Daoy (cell line): ENCODE measurements around the gene CAPS2. TPM values are rescaled to one million over a fixed set of nuclear protein-coding genes. Genes with fewer than 3 reads are reported as not detected.

ENCODE experiments used
- DNase-seq: peaks from one replicate; pipeline ENCODE4 v3.0.0-alpha.2; 2015; ENCODE audit warnings: low read depth
- total RNA-seq: library from RNA; depleted of rRNA; stranded (reverse); fragments of >200 nt; shearing (Covaris generic); gene quantifications from 2 replicates; pipeline ENCODE4 v1.2.3, GENCODE V29; 2014; rRNA removed

The CAPS2 gene
- total RNA-seq, 1 experiment from 2014 or later: 3.5 TPM

DNA sequence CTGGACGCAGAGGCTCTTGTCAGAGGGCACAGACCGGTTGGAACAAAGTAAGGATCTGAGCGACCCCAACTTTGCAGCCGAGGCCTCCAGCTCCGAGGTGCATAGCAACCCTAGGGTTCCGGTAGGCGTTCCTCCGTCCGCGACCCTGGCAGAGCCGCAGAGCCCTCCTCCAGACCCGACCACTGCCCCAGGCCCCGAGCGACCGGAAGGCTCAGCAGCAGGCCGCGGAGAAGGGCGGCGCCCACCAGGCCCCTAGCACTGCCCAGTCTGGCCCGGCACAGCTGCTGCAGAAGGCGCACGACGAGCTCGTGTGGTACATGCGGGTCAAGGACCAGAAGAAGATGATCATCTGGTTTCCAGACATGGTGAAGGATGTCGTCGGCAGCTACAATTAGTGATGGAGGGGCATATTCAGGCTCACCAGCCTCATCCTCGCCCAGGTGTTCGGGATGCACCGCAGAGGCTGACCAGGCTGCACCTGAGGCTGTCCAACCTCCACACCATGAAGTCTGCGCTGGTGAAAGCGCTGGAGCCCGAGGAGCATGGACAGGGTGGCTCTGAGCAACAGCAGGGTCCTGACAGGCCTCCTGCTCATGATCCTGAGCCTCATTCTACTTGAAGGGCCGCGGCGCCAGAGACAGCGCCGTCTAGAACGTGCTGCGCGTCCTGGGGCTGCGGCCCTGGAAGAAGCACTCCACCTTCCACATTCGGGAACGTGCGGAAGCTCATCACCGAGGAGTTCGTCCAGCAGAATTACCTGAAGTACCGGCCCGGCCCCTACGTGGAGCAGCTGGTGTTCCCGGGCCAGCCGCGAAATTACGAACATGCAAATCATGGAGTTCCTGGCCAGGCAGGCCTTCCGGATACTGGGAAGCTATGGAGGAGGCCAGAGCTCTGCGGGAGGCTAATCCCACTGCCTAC is 24.5 kb downstream of the CAPS2 start:
- DNase-seq: no peak

DNA sequence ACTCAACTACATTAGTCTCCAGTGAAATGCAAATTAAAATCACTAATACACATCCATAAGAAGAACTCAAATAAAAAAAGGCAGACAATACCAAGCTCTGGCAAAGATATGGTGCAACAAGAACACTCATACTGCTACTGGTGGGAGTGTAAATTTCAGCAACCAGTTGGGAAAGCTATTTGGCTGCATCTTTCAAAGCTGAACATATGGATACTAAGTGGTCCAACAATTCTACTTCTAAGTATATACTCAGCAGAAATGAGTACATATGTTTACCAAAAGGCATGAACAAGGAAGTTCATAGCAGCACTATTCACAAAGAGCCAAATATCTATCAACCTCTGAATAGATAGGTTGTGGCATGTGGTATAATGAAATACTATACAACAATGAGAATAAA is 27.3 kb downstream of the CAPS2 start:
- no peak for DNase-seq

DNA sequence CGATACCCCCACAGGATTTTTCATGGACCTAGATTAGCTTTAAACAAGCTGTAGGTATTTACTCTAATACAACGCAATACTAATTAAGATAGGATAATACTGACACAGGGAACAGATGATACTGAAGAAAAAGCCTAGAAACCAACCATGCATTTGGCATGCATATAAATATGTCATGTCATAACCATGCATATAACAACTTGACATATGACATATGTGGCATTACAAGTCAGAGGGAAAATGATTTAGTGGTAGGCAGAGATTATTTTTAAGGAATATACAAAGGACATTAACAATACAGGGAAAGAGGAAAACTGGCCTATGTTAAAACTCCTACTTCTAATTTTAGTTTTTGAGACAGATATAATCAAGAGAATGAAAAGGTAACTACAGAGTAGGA is 27.9 kb downstream of the CAPS2 start:
- no peak for DNase-seq

DNA sequence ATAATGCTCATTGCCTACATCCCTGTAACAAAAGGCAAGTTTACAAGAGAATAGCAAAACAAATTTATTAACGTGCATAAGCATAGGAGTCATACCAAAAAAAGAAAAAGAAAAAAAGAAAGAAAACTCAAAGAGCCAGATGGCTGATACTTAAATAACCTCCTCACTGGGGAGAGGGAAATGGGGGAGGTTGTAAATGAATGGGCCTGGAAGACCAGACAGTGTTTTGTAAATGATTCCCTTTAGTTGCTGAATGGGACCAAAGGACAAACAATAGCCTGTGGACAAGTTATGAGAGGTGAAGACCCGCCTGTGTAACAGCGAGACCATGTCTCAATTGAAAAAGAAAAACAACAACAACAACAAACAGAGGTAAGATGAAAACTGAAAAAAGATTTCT is 35.3 kb downstream of the CAPS2 start:
- no peak for DNase-seq

DNA sequence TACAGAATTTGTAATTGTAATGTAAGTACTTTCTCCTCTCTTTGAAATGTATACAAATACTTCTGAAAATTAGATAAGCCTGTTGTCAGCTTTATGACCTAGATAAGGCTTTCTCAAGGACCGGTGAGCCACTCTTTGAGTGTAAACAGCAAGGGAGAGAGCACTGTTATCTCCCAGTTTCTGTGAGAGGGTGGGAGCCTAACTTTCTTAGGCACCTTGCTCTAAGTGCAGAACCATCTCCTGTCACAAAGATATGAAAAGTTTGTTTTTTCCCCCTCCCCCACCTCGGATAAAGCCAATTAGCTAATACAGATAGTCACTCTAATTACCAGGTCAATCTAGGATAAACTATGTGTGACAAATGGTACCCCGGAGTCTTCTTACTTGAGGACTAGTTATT is 35.8 kb downstream of the CAPS2 start:
- DNase-seq: no peak

DNA sequence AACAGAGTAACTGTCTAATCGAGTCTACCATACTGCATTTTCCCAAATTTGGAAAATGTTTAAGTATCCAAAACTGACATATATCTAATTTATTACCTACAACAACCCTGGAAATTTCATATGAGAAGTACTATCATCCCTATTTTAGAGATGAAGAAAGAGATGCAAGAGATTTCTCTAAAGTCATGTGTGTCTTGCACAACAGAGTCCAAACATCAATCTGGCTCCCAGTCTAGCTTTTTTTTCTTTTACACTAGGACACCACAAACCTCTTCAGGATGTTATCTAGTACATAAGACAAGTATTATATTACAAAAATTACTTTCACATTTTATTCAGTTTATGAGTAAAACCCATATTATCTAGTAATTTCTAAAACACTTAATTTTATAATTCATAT is 39.1 kb downstream of the CAPS2 start:
- no peak for DNase-seq

DNA sequence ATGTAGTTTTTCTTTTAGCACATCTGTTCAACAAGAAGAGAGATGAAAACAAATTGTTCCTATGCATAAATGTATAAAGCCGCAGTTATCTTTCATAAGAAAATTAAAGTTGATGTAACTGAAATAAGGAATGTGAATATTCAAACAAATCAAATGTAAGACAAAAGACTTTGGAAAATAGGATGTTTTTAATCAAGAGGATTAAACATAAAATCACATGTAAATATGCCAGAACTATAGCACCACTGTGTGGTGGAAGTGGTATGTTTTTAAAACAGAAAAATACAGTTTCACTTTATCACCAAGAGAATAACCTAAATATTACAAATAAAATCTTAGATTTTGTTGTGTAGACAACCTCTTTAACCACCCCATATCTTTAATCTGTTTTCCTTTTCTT is 40.4 kb downstream of the CAPS2 start:
- DNase-seq: no peak

DNA sequence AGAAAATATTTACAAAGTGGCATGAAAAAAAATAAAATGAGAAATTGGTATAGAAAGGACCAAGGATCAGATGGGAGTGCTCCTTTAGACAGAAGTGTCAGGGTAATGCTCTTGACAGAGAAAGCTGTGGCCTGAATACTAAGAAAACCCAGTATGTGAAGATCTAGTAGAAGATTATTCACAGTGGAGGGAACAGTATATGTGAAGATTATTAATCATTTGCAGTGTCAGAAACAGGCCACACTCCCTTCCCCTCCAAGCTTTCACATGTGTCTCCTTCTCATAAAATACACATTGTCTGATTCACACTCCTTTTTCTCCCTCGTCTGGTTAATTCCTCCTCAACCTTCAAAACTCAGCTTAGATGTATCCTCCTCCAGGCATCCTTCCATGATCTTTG is 41.3 kb downstream of the CAPS2 start:
- DNase-seq: no peak

DNA sequence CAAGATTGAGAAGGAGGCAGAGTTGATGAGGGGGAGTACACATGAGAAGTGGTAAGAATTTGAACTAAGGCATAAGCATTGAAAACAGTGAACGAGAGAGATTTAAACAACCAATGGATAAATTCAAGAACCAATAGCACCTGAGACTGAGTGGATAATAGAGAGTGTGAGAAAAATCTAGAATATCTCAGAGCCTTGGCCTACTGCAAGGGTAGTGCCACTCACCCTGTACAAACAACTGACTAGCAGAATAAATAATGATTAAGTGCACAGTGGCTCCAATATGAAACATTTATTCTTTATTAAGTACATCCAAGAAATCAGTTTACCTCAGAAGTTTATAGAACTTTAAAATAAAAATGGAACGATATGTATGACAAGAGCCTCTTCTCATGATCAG is 54.4 kb downstream of the CAPS2 start:
- no peak for DNase-seq

DNA sequence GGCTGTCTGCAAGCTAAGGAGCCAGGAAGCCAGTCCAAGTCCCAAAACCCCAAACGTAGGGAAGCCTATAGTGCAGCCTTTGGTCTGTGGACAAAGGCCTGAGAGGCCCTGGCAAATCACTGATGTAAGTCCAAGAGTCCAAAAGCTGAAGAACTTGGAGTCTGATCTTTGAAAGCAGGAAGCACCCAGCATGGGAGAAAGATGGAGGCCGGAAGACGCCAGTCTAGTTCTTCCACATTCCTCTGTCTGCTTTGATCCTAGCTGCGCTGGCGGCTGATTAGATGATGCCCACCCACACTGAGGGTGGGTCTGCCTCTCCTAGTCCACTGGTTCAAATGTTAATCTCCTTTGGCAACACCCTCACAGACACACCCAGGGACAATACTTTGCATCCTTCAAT is 58.5 kb downstream of the CAPS2 start:
- DNase-seq: no peak

DNA sequence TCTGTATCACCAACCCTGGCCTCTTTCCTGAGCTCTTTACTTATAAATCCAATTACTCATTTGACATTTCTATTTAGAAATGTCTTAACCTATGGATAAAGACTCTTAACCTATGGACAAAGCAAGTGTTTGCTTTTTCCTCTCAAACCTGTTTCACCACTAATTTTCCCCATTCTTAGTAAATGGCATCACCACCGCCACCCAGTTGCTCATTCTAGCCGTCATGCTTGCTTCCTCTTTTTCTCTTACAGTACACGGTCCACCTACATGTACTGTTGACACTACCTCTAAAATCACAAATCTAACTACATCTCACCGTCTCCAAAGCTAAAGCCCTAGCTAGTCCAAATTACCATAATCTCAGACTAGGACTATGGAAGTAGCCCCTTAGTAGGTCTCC is 60.0 kb downstream of the CAPS2 start:
- DNase-seq: no peak

DNA sequence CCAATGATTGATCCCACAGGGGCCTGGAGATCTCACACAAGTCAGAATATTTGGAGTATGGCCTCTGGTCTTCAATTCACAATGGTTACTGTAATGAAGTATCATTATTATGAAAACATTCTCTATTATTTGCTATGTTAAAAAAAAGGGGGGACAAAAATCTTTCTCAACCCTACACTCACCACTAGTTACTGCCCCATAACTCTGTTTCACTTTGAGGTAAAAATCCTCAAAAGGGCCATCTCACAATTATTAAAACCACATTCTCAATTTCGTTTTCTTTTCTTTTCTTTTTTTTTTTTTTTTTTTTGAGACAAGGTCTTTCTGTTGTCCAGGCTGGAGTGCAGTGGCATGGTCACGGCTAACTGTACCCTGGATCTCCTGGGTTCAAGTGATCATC is 60.9 kb downstream of the CAPS2 start:
- DNase-seq: no peak

DNA sequence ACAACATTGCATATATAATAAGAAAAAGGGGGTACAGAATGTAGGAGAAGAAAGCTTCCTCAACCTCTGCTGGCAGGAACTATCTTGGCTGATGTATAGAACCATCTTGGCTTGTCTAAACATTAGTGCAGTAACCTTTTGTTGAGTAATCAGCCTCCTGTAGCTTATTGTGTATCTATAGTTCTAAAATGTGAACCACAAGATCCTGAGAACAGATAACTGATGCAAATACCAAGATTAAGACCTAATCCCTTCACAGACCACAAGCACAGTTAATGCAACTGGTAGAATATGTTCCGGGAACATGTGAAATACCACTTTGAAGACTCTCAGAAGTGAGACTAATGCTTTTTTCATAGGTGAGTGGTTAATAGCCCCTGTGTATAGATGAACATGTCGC is 69.8 kb downstream of the CAPS2 start:
- peak; percentile 1 for DNase-seq

DNA sequence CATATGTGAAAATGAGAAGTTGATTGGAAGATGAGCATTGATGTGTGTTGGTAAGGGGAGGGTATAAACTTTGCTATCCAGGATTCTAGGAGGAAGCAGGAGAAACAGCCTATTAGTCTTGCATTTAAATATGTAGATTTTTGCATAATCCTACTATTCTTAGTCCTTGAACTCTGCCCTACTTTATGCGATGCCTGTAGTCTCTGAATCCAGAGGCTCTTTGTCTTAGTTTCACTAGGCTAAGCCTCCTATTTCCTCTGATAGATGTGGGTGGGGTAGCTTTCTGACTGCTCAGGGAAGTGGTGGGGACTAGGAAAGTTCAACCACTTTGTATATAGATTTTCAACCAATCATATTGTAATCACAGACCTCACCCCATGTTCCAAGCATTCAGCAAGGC is 71.0 kb downstream of the CAPS2 start:
- DNase-seq: no peak

DNA sequence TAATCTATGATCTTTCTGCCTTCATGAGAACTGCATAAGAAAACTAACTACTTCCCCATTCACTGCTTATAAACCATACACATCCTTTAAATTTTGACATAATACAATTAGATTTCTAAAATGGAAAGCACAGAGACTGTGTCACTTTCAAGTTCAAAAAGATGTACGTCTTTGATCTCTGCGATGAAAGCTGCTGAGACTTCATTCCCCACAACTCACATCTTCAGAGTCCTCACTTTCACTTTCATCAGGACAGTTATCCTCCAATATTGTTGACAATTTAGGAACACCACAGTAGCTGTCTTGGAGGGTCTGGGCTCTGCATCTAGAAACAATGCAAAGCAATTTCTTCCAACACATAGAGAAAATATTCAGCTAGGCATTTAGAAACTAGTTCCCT is 72.6 kb downstream of the CAPS2 start:
- no peak for DNase-seq

DNA sequence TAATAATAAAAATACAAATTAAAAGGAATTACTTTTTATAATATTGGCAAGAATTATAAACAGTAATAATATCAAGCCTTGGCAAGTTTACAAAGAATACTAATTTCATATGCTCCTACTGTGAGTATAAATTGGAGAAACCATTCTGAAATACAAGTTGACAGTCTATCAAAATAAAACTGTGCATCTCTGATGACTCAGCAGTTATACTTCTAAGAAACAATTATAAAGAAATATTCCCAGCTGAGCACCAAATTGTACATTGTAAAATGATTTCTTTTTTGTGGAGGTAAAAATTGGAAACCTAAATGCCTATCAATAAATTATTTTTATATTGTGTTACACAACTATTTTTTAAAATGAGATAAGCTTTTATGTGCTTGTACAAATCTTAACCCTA is 85.0 kb downstream of the CAPS2 start:
- DNase-seq: no peak

DNA sequence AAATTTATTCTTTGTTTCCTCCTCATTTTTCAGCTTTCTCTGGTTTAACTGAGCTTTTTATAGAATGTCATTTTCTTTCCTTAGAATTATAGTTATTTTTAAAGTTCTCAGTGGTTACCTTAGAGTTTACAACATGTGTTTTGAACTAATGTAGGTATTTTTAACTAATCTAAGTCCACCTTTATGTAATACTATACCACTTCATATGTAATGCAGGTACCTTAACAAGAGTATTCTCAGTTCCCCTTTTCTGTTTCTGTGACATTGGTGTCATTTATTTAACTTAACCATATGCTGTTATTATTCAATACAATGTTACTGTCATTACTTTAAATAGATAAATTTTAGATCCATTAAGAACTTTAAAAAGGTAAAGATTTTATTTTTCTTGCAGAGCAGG is 90.1 kb downstream of the CAPS2 start:
- DNase-seq: no peak

DNA sequence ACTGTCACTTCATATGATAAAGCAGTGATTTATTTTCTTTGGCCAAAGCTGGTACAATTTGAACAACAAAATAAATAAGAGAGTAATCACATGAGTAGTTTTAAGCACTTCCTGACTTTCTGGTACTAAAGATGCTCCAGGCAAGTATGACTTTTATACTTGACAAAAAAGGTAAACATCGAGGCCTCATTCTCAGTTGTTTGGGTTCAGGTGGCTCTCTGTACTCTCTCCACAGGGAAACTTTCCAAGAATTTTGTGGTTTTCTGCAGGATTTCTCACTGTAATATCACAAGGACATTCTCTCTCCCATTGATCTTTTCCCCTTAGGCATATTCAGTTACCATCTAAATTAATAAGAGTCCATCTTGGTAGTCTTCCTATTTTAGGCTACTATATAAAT is 93.9 kb downstream of the CAPS2 start:
- peak; percentile 7 for DNase-seq

DNA sequence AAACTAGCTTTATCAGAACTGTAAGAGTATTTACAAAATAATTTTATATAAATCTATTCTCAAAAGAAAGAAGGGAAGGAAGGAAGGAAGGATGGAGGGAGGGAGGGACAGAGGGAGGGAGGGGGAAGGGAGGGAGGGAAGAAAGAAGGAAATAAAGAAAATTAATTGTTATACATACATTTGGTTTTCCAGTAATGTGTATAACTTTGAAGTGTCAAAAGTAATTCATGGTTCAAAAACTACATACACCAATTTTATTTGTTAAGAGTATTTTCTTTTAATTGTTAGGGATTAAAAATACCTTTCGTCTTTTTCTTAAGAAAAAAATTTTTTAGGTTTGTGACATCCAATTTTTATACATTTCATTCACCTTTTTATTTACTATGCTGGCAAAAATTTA is 103.0 kb downstream of the CAPS2 start:
- DNase-seq: no peak

Other genes with a start within 250 kb of the CAPS2 start
- gene KCNC2, start 120.5 kb downstream of the CAPS2 start, total RNA-seq: not detected in 2 replicates
- gene GLIPR1L1, start 4.3 kb upstream of the CAPS2 start, total RNA-seq: not detected in 2 replicates
- gene GLIPR1L2, start 60.8 kb upstream of the CAPS2 start, total RNA-seq: 1.8 TPM in 1 of 2 replicates, not detected in the other
- gene GLIPR1, start 150.4 kb upstream of the CAPS2 start, total RNA-seq: 71.9 and 73.3 TPM in 2 replicates
- gene KRR1, start 181.3 kb upstream of the CAPS2 start, total RNA-seq: 50.3 and 52.4 TPM in 2 replicates